Mucosa of descending colon (tissue), 3 donors: Measurements from ENCODE around the gene KRTAP12-1. TPM values are rescaled to one million over a fixed set of nuclear protein-coding genes. Genes with fewer than 3 reads are reported as not detected.

Experiments
- ATAC-seq: fragments of 200-7000 bp; cut with Tn5 transposase; one replicate; pipeline ENCODE4 v1.9.1; 2020; ENCODE audit warnings: mild to moderate bottlenecking, moderate library complexity
- DNase-seq, 3 donors: peaks; one replicate each; pipeline ENCODE4 v3.0.0-alpha.2; 2020
- H3K36me3 ChIP-seq: fragments of 200-600 bp; one replicate; pipeline ENCODE4 v1.8.0; 2021; ENCODE audit warnings: low read depth, mild to moderate bottlenecking
- H3K4me1 ChIP-seq: fragments of 200-600 bp; one replicate; pipeline ENCODE4 v1.8.0; 2021; ENCODE audit warnings: low read depth, mild to moderate bottlenecking
- H3K4me3 ChIP-seq: fragments of 200-600 bp; one replicate; pipeline ENCODE4 v1.8.0; 2021; ENCODE audit warnings: mild to moderate bottlenecking
- H3K9me3 ChIP-seq: fragments of 200-600 bp; one replicate; pipeline ENCODE4 v1.8.0; 2021; ENCODE audit warnings: mild to moderate bottlenecking
- intact Hi-C, 2 donors: fragments of 100-400 bp; cut with DNase I in 1 of 2; cut with micrococcal nuclease in 1 of 2; formaldehyde crosslinking; loops; one replicate each; pipeline versions ENCODE4 v1.11.0 to v1.11.1; 2022; cut with DNase I, micrococcal nuclease
- total RNA-seq, 3 donors: library from RNA; stranded (reverse); fragmentation: NEBNext Ultra II Directional in 2 of 3; extraction: Animal tissue kit (Norgen Biotek cat#: 25700) in 2 of 3; gene quantifications; one replicate each; pipeline versions ENCODE4 v1.2.1 to v1.2.4, GENCODE V29; 2021 to 2023
- TF ChIP-seq, protein P1 (sequence below): fragments of 200-600 bp; IDR thresholded peaks from one replicate; pipeline ENCODE4 v1.8.0; 2022; ENCODE audit warnings: antibody characterized with exemption, mild to moderate bottlenecking
- donor health status: DM: no; HTN: no; CAD: no; lungs with moderate emphysema.
- donor health status: DM: no; HTN: no; CAD: no.
- donor health status: DM: no; HTN: yes; CAD: no.

KRTAP12-1 gene
- total RNA-seq, 3 donors from 2014 or later, result not detected

DNA sequence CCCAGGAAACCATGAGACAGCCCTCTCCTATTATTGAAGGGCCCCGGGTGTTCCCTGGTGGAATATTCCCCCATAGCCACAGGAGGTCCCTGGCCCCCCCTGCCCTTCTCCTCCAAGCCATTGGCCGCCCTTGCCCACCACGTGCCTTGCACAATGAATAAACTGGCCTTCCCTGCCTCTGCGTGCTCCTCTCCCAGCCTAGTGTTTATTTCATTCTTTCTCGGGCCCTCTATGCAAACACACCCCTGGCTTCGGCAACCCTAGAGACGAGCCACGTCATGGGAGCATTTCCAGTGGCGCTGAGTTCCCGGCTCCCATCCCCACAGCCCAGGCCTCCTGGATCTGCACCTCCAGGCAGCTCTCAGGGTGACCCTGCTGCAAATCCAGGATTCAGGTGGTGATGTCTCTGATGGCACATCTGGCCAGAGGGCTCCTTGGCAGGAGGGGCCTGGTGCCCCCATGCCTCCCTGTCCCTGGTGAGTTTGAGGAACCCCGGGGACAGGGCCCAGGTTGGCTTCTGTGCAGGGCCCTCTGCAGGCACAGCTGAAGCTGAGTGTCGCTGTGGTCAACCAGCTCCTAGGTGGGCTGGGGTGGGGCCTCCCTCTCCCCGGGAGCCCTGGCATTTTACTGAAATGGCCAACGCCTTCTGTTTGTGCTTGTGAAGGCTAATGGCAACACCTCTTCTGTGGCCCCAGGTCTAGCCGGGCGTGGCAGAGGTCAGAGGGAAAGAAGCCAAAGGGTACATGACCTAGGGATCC, 21.2 kb upstream of the KRTAP12-1 start:
- no peak for ATAC-seq
- Histone ChIP-seq H3K4me1 (peaks cover 2% of the 10 kb centered on the region), H3K9me3 (no peaks in the 10 kb centered on the region), H3K36me3 (no peaks in the 10 kb centered on the region), H3K4me3 (no peak overlapping the region)
- intact Hi-C loops, result no loop called here
- no peak for DNase-seq
- TF ChIP-seq, protein P1, sequence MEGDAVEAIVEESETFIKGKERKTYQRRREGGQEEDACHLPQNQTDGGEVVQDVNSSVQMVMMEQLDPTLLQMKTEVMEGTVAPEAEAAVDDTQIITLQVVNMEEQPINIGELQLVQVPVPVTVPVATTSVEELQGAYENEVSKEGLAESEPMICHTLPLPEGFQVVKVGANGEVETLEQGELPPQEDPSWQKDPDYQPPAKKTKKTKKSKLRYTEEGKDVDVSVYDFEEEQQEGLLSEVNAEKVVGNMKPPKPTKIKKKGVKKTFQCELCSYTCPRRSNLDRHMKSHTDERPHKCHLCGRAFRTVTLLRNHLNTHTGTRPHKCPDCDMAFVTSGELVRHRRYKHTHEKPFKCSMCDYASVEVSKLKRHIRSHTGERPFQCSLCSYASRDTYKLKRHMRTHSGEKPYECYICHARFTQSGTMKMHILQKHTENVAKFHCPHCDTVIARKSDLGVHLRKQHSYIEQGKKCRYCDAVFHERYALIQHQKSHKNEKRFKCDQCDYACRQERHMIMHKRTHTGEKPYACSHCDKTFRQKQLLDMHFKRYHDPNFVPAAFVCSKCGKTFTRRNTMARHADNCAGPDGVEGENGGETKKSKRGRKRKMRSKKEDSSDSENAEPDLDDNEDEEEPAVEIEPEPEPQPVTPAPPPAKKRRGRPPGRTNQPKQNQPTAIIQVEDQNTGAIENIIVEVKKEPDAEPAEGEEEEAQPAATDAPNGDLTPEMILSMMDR, result no peak

DNA sequence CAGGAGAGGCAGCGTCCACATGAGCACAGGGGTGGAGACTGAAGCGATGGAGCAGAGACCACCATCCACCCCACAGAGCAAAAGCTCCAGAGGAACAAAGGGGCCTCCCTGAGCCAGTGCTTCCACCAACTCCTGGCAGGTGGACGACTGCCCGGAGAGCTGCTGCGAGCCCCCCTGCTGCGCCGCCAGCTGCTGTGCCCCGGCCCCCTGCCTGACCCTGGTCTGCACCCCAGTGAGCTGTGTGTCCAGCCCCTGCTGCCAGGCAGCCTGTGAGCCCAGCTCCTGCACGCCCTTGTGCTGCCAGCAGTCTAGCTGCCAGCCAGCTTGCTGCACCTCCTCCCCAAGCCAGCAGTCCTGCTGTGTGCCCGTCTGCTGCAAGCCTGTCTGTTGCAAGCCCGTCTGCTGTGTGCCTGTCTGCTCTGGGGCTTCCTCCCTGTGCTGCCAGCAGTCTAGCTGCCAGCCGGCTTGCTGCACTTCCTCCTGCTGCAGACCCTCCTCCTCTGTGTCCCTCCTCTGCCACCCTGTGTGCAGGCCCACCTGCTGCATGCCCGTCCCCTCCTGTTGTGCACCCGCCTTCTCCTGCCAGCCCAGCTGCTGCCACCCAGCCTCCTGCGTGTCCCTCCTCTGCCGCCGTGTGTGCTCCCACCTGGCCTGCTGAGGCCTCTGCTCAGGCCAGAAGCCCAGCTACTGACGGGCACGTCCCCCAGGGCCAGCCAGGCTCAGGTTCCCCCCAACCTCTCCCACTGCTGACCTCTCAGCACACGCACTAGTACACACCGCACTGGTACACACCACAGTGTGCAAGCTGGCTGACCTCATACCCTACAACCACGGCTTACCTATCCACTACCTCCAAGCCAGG, 20.4 kb upstream of the KRTAP12-1 start:
- Histone ChIP-seq H3K36me3 (no peaks in the 10 kb centered on the region), H3K9me3 (no peaks in the 10 kb centered on the region), H3K4me1 (peaks cover 2% of the 10 kb centered on the region), H3K4me3 (no peak overlapping the region)
- DNase-seq, result no peak
- intact Hi-C loops, result no loop called here
- TF ChIP-seq, protein P1, result no peak
- no peak for ATAC-seq

DNA sequence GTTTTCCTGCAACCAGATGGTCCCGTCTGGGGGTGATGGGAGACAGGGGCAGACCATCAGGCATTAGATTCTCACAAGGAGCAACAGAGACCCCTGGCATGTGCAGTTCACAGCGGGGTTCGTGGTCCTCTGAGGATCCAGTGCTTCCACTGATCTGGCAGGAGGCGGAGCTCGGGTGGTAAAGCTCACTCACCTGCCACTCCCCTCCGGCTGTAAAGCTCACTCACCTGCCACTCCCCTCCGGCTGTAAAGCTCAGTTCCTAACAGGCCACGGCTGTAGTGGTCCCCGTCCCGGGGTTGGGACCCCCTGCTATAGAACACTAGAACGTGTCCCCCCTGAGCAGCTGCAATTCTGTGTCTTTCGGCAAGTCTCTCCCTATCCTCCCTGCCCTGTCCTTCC, 19.6 kb upstream of the KRTAP12-1 start:
- H3K4me3 ChIP-seq, result no peak overlapping the region
- peaks cover 2% of the 10 kb centered on the region for H3K4me1 ChIP-seq
- no peaks in the 10 kb centered on the region for H3K36me3 ChIP-seq
- DNase-seq, result peak in 2 of 3 donors; percentile 18 to 69
- TF ChIP-seq, protein P1, result no peak
- intact Hi-C loops, result no loop called here
- peak; percentile 60 for ATAC-seq
- no peaks in the 10 kb centered on the region for H3K9me3 ChIP-seq

DNA sequence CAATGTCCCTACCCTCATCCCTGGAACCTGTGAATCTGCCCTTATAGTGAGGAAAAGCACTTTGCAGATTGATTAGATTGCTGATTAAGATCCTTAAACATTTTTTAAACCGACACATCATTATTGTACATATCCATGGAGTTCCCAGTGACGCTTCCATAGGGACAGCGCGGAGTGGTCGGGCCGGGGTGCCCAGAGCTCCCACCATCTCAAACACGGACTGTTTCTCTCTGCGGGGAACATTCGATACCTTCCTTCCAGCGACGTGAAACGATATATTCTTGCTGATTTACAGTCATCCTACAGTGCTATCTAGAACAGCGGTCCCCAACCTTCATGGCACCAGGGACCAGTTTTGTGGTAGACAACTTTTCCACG, 19.0 kb upstream of the KRTAP12-1 start:
- Histone ChIP-seq H3K36me3 (no peaks in the 10 kb centered on the region), H3K9me3 (no peaks in the 10 kb centered on the region), H3K4me1 (peaks cover 2% of the 10 kb centered on the region), H3K4me3 (no peak overlapping the region)
- DNase-seq, result no peak
- ATAC-seq, result no peak
- intact Hi-C loops, result no loop called here
- TF ChIP-seq, protein P1, result no peak

DNA sequence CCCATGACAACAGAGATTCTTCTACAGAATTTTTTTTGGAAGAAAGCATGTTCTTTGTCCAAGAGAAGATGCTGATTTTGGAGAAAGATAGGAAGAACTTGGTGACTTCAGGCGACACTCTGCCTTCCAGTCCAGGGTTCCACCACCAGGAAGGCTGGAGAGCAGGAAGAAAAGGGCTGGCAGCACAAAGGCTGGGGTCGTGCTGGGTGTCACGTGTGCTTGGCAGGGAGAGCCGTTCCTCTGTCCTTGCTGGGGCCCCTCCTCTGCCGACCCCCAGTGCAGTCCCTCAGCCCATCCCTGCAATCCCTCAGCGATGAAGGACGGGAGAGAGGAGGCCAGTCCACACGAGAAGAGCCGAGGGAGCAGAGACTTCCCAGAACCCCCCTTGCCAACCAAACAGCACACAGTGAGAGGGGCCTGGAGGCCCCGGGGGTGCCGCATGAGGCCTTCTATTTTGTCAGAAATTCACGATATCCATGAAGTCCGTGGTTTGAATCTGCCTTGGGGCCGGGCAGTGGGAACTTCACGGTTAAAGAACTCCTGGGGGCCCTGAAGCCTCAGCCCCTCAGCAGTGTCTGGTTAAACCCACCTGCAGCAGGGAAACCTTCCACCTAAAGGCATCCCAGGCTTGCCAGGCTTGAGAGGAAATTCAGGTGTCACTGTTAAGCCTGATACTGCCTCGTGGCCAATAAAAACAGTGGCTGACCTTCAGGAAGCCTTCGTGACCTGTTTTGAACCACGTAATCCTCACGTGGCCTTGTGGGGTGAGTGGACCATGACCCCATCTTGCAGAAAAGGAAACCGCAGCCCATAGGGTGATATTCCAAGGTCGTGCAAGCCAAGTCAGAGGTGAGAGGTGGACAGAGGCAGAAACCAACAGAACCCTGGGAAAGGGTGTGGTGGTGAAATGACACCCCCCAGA, 18.4 kb upstream of the KRTAP12-1 start:
- intact Hi-C loops, result no loop called here
- Histone ChIP-seq H3K4me3 (no peak overlapping the region), H3K4me1 (peaks cover 2% of the 10 kb centered on the region), H3K36me3 (no peaks in the 10 kb centered on the region), H3K9me3 (no peaks in the 10 kb centered on the region)
- DNase-seq (no peak), ATAC-seq (no peak)
- TF ChIP-seq, protein P1, result no peak
